ENCODE data around the gene SIL1.

Gene SIL1

DNA sequence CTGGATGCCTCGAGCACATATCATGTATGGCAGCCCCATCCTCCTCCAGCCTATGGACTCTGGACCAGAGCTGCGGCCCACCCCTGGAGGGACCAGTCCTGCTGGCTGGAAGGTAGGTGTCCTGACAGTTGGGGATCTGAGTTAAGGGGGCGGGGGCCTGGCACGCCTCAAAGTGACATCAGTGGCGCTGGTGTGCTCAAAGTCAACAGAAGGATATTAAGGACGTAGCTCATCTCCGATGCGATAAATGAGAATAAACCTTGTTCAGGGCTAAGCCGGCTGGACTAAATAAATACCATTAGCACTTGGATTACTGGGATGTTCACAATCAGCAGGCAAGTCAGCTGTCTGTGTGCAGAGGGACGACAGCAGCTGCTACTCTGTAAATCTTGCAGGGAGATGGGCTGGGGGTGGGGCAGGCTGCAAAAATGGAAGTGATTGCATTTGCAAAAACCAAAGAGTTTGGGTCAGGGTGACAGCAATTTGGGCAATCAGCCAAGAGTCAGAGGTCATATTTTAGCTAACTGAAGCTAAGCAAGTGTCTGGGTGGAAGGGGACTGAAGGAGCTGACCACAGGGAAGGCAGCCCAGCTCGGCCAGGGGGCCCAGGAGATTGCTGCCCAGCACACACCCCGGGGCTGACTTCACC lies 243.0 kb downstream of the SIL1 start:
- DNase-seq (ENCODE audit: low spot score) = no peak

DNA sequence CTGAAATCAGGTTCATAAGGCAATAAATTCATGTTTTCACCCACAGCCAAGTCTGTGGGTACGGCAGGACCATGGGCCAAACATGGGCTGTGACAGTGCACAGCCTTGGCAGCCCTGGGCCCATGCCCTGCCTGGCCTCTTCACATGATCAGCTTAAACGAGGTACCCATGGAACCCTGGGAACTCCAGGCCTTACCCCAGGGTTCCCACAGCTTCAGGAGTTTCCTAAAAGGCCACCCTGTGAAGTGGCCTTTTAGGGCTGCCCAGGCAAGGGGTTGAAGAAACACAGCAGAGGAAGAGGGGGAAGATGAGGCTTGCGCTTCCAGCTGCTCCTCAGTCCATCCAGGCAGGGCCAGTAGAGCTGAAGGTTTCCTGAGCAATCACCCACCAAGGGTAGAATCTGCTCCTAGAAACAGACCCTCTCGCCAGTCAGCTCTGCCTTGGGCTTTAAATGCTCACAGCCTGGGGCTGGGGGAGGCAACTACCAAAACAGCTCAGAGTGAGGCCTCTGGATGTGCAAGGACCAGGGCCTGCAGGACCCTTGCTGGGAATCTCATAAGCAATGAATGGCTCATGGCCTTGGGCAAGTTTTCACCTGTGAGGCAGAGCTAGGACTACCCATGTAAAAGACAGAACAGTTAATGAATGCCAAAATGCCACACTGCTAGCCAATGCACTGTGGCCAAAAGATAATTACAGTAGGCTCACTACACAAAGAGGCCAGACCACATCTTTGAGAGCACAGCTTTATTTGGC lies 243.7 kb downstream of the SIL1 start:
- no peak for DNase-seq (ENCODE audit: low spot score)

DNA sequence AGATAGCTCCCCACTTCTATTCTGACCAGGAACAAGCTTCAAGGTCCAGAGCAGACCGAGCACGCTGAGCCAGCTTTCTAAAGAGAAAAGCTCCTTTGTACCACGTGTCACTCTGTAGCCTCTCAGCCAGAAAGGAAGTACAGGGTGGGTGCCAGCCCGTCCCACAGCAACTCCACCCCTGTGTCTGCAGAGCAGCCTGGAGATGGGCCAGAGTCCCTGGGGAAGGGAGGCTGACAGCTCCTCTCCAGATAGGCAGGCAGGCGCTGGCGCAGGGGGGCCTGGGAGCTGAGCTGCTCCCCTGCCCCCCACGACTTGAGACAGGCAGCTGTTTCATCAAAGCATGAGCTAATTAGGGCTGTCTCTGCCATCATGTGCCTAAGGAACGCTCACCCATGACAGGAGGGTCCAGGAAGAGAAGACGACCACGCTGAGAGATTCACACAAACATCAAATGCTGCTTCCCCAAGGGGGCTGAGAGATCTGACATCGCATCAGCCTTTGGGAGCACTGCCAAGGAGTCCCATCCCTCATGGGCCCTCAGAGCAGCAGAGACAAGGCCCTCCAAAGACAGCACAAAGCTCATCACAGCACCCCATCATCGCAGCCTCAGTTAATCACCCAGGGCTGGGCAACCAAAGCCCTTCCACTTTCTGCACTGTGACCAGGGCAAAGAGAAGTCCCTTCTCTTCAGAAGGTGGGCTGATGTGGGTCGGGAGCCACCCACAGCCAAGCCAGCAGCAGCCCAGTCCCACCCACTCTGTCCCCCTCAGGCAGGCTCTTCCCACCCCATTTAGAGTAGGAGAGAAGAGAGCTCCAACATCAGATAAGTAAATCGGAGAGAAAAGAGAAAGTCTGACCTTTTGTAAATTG lies 244.5 kb downstream of the SIL1 start:
- no peak for DNase-seq (ENCODE audit: low spot score)

DNA sequence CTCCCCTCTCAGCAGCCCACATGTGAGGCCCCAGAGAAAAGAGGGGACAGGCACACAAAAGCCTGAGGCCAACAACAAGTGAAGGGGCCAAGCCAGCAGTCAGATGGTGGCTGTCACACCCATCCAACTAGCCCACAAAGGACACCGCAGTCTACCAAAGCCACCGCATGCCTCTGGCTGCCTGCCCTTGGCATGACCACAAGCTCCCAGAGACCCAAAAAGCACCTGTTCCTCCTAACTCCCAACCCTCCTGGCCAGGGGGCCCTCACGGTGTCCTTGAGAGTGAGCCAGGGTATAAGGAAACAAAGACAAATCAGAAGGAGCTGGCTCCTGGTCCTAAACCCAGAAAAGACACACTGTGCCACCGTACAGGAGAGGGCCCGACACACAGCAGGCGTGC lies 245.2 kb downstream of the SIL1 start:
- no peak for DNase-seq (ENCODE audit: low spot score)

DNA sequence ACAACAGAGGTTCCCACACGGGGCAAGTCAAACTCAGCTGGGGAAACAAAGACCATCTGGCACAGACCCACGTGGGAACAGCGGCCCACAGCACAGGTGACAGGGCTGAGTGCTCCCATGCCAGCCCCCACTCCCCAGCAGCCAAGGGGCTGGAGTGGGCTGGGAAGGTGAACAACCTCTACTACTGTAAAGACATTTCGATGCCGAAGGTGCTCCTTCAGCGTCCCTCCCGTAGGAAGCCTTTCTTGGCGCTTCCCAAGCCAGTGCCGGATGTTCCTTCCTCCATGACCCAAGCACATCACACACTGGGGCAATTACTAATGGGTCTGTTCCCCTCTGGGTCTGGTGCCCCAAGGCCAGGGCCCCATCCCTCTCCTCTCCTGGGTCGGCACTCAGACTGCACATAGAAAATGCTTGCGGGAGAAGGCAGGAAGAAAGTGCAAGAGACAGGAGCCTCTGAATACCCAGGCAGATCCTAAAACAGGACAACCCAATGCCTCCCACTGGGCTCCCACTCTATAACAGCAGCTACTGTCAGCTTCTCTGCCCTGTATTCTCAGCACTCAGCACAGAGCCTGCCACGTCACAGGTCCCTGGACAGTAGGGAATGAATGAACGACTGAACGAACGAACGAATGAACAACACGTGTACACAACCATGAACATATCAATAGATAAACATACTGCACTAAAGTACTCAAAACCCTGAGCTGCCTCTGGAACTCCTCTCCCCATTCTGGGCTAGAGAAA lies 246.0 kb downstream of the SIL1 start:
- no peak for DNase-seq (ENCODE audit: low spot score)

DNA sequence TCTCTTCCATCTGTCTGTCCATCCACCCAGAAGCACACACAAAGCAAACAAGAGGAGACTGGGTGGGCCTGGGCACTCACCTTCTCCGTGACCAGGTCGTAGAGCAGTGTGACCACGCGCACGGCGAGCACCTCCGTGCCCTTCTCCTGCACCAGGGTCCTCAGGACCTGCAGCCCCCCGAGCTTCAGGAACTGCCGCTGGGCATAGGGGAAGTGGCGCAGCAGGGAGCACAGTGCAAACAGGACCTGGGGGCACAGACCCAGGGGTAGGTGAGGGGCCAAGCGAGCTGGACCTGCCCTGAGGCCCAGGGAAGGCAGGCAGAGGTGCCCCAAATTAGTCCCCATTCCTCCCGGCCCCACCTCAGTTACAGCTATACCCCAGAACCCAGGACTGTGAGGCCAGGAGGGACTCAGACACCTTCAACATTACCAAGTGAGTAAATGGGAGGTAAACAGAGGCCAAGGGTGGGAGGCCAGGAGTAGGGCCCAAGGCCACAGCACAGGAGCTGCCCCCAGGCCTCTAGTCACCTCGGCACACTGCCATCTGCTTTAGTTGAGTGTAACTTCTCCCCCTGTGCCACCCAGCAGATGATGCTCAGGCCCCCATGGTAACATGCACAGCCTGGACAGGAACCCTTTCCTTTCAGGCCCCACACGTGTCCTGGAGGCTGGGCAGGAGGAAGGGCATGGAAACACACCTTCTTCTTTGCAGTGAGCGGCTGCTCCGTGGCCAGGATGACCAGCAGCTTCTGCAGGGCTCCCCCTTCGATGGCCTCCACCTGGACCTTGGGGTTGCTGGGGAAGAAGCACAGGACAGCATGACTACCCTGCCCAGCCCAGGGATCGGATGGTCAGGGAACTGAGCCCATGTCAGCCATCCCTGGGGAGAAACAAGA lies 246.8 kb downstream of the SIL1 start:
- DNase-seq (ENCODE audit: low spot score) = no peak

DNA sequence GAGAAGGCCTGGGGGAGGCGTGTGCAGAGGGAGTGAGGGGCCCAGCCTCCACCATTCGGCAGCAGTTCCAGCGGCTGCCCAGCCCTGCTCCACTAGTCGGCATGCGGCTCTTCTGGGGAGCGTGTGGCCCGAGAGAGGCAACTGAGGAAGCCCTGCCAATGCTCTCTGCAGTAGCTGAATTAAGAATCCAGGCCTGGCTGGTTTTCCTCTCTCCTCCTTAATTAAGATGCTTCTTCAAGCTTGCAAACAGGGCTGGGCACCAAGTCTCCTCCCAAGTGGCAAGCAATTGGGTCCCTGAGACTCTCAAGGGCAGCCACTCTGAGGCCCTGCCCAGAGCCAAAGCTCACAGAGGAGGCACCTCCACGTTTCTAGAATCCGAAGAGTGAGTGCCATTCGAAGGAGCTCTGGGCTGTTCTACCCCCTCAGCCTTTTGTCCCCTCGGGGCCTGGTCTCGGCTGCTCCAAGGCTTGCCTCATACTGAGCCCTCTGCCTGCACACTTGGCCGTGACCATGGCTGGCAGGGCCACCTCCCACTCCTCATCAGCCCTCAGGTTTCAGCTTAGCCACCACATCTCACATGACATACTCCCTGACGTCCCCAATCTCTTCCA lies 247.6 kb downstream of the SIL1 start:
- no peak for DNase-seq (ENCODE audit: low spot score)

DNA sequence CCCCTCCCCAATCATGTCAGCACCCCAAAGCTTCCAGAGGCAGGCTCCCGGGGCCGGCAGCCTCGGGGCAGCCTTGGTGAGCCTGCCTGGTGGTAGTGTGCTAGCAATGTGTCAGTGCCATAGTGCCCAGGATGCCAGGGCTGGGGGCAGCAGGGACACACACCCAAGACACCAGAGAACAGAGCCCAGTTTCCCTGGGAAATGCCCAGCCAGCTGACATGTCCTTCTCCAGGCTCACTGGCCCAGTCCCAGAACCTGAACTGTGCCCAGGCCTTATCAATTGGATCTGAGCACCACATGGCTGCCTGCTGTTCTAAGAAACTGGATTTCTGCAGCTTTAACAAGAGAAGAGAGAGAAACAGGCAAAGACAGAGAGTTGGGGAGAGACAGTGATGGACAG lies 248.2 kb downstream of the SIL1 start:
- no peak for DNase-seq (ENCODE audit: low spot score)

DNA sequence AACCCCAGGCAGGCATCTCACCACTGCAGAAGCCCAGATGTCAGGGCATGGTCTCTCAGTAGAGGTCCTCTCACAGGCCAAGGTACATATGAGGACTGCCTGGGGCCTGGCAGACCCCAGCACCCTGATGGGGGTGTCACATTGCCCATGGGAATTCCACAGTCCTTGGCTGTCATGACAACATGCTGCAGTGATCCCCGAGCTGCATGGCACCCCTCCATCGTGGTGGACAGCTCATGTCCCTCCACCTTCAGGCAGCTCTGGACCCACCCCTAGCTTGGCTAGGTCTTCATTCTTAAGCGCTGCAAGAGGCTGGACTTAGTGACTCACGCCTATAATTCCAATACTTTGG lies 249.0 kb downstream of the SIL1 start:
- DNase-seq (ENCODE audit: low spot score) = no peak

DNA sequence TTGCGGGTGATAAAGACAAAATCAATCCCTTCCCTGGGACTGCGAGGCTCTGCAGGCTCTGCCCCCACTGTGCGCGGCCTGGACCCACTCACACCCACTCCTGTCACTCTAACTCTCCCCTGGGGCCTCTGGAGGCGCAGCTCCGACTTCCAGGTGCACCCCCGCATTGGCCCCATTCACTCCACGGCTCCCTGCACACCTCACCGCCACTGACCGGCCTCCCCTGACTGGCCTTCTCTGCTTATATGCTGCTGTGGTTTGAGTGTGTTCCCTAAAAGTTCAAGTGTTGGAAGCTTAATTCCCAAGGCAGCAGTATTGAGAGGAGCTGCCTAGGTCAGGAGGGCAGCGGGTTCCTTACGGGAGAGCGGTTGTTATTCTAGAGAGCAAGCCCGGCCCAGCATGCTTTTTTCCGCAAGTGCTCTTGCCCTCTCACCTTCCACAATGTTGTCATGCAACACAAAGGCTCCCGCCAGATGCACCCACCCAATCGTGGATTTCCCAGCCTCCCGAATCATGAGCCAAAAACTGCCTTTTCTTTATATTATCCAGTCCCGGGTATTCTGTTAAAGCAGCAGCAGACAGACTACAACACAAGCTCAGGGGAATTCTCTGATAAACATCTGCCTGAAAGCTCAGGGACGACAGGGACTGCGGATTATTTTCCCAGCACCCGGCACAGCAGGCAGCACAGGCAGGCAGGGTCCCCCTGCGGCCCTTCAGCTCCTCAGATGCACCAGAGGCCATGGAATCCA lies 249.5 kb downstream of the SIL1 start:
- DNase-seq (ENCODE audit: low spot score) = no peak

DNA sequence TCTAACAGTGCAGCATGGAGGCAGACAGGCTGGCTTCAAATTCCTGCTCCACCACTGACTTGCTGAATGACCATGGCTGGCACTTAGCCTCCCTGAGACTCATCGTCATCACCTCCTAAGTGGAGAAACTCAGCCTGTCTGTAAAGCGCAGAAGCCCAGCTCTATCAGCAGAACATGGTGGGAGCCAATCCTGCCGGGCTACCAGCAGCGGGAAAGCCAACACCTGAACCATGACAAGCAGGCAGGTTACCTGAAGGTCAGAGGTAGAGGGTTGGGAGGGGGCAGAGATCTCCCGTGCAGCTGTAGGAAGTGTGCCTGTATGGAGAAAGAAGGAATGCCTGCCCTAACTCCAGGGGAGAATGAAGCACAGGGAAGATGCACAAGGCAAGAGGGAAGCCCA lies 250.4 kb downstream of the SIL1 start:
- no peak for DNase-seq (ENCODE audit: low spot score)

DNA sequence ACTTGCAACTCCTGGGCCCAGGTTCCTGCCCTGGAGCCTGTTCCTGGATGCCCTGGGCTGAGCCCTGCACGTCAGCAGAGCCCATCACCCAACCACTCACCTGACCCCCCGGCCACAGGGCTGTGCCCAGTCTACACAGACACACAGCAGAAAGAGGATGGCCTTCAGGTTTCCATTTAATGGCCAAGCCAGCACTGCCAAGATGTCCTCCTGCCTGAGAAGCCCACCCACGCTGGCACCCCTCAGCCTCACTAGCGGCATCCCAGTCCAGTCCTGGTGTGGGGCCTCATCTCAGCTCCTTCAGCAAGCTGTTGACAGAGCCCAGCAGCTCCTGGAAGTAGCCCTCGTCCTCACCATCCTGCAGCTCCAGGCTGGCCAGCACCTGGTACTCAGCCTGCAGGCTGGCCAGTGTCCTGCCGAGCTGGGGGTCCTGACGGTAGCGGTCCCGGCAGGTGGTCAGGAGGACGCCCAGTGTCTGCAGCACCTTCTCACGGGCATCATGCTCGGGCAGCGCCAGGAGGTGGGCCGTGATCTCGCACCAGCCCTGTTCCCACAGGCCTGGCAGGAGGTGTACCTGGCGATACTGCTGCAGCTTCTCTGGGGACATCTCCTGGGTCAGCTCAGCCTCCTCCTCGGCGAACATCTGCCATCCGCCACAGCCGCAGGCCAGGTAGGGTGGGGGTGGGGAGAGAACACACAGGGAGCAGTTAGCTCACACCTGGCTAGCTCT lies 251.2 kb downstream of the SIL1 start:
- no peak for DNase-seq (ENCODE audit: low spot score)

DNA sequence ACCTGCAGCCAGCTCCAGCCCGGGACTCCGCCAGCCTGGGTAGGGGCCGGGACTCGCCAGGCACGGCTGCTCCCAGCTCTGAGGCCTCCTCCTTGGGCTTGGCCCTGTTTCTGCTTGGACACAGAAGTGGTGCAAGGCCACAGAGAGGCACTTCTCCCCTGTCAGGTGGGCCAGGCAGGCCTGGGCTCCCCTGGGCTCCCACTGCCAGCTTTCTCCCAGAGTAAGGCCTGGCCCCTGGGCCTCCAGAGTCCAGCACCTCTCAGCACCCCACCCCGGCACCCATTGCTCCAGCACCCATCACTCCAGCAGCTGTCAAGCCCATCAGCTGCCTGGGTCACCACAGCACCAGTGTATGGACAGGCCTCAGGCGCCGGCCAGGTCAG lies 251.9 kb downstream of the SIL1 start:
- no peak for DNase-seq (ENCODE audit: low spot score)

DNA sequence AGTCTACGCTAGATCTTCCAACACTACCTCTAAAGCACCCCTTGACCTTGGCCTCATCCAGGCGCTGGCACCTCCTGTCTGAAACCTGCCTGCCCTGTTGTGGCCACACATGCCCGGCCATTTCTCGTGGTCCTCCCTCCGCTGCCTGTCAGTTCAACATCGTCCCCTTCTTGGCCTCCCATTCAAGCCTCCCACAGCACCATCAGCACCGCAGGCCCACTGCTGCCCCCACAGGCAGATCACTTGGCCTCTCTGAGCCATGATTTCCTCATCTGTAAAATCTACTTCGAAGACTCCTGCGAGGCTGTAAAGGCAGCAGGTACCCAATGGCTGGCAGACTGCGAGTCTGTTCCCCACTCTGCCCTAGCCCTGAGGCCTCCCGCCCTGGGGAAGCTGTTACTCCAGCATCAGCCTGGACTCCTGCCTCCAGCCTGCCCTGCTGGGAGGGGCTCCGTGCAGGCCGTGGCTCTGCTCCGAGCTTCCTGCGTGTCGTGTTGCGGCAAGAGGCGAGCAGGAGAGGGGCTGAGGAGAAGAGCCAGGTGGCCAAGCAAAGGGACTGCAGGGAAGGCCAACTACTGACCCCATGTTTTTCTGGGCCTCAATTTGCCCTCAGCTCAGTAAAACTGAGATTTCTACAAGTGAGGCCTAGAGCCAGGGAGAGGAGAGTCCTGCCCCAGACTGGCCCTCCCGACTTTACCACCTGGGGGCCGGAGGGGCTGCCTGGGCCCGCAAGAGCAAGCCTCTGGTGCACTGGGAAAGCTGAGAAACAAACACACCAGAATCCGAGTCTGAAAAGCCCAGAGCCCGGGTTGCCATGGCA lies 252.5 kb downstream of the SIL1 start:
- no peak for DNase-seq (ENCODE audit: low spot score)

DNA sequence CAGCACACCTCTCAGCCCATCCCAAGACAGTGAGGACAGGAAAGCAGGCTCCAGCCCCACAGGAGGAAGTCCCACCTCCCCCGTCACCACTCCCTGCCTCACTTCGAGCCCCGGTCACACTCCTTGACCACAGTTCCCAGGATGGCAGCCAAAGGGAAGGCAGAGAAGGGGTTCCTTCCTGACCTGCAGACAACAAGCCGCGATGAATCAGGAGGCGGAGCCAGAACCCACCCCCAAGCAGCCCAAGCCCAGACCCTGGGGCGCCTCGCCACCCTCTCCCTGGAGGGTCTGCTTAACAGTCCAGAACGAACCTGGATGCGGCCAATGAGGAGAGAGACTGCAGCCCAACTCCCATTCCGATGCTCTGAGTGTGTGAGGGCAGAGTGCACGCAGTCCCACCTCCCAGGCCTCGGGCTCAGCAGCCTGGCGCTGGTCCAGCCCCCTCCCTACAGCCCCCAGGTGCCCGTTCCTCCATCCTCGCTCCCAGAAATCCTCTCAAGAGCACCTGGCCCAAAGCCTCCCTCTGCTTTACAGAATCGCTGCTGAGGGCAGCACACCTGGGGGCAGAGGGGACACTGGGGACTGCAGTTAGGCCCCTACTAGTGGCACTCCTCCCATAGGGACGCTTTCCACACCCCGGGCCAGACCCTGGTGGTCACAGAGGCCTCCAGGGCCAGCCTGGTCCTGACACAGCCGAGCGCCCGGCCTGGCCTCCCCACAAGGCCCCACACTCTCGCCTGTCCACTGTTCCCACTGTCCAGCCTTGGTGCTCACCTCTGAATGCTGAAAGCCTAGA lies 253.4 kb downstream of the SIL1 start:
- no peak for DNase-seq (ENCODE audit: low spot score)

DNA sequence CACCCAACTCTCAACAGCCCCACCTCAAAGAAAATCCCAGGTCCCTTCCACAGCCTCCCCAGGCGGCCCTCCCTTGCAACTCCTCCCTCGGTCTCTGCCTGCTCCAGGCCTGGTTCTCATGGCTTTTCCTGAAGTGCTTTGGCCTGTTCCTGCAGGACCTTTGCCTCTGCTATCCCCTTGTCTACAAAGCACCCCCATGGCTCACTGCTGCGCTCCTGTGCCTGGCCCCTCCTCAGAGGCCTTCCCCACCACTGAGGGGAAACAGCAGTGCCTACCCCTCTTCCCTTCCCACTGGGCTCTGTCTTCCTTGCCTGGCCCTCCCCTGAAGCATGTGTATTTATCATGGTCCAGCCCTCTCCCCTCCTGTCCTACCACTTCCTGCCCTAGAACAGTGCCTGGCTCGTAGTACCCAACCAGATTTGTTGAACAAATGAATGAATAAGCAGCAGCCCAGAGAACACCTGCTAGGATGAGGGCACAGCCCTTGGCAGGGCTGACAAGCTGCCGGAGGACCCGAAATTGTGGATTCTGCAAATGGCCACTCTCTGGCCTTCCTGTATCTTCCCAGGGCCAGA lies 254.5 kb downstream of the SIL1 start:
- no peak for DNase-seq (ENCODE audit: low spot score)

DNA sequence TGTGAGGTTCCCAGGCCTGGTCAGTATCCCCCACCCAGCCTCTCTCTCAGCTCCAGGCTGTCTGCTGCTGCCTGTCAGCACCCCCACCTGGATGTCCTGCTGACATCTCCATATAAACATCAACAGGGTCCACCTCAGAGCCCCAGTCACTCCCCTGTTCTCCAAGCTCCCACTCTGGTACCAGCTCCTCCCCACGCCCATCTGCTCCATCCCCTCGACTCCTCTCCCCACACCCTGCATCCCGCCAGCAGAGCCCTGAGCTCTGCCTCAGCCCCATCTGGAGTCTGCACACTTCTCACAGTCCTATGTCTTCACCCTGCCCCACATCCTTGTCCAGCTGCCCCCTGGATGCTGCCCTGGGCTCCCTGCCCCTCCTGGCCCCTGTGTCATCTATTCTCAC lies 255.3 kb downstream of the SIL1 start:
- no peak for DNase-seq (ENCODE audit: low spot score)

All from RKO (cell line).